Measurements from ENCODE around the gene RASSF6. TPM values are rescaled to one million over a fixed set of nuclear protein-coding genes. Genes with fewer than 3 reads are reported as not detected.
A peak's percentile ranks its signal among the peaks of the same experiment; 100 is the strongest.
"Not testable (repeated sequence)": the region's sequence is repeated elsewhere in the genome, so short reads cannot be mapped to it uniquely, and the experiment has no call there.

The RASSF6 gene
- total and polyA plus RNA-seq, 11 donors: 0.11 TPM; not detected in 10

DNA sequence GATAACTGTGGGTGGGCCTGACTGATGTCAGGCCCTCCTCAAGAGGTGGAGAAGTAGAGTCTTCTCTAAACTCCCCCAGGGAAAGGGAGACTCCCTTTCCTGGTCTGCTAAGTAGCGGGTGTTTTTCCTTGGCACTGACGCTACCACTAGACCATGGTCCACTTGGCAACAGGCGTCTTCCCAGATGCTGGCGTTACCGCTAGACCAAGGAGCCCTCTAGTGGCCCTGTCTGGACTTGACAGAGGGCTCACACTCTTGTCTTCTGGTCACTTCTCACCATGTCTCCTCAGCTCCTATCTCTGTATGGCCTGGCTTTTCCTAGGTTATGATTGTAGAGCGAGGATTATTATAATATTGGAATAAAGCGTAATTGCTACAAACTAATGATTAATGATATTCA lies 45.7 kb upstream of the RASSF6 start:
- DNase-seq, H3K4me1 ChIP-seq, H3K27ac ChIP-seq, H3K36me3 ChIP-seq, ATAC-seq, H3K27me3 ChIP-seq, H3K4me3 ChIP-seq, H3K9me3 ChIP-seq: not testable (repeated sequence)
- TF ChIP-seq, protein P1, sequence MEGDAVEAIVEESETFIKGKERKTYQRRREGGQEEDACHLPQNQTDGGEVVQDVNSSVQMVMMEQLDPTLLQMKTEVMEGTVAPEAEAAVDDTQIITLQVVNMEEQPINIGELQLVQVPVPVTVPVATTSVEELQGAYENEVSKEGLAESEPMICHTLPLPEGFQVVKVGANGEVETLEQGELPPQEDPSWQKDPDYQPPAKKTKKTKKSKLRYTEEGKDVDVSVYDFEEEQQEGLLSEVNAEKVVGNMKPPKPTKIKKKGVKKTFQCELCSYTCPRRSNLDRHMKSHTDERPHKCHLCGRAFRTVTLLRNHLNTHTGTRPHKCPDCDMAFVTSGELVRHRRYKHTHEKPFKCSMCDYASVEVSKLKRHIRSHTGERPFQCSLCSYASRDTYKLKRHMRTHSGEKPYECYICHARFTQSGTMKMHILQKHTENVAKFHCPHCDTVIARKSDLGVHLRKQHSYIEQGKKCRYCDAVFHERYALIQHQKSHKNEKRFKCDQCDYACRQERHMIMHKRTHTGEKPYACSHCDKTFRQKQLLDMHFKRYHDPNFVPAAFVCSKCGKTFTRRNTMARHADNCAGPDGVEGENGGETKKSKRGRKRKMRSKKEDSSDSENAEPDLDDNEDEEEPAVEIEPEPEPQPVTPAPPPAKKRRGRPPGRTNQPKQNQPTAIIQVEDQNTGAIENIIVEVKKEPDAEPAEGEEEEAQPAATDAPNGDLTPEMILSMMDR (IDR thresholded peaks at IDR 0.05): peak in 1 of 12 donors; percentile 16
- intact Hi-C loops (cut with DNase I): loop anchor here in 5 of 10 donors (5.0 to 10.0 kb wide), 3 partner anchors 199 to 466 kb away; partner anchors contain the start of gene CXCL1 (in 1 of the 5)
- 89 to 98% (median 92%) methylated on average over 7 of the region's 7 CpGs for WGBS, 4 donors

DNA sequence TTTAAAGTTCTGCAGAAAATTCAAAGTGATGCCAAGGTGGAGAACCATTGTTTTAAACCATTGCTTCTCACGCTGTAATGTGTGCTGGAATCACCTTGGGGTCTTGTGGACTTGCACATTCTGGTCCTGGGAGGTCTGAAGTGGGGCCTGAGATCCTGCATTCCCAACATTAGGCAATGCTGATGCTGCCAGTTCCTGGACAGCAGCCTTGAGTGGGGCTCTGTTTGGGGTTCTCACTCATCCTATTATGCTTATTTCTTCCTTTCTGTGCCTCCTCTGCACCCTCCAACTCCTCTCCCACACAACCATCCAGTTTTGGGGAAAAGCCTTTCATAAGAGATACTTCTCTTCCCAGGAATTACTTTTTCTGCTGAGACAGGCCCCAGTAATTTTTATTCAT lies 44.2 kb upstream of the RASSF6 start:
- WGBS, 4 donors: 88 to 92% (median 89%) methylated on average over 1 of the region's 1 CpG
- Histone ChIP-seq H3K4me1 (no peaks in the 10 kb centered on the region), H3K27me3 (no peaks in the 10 kb centered on the region), H3K4me3 (no peak overlapping the region), H3K27ac (no peak overlapping the region), H3K36me3 (no peaks in the 10 kb centered on the region), H3K9me3 (no peaks in the 10 kb centered on the region)
- ATAC-seq: no peak
- intact Hi-C loops (cut with DNase I): loop anchor here in 9 of 10 donors (5.0 to 10.0 kb wide), 9 partner anchors 63 to 473 kb away; partner anchors contain the start of gene CXCL1 (in 1 of the 9)
- TF ChIP-seq, protein P1 (IDR thresholded peaks at IDR 0.05): no peak
- TF ChIP-seq POLR2A (IDR thresholded peaks at IDR 0.05): no peak
- no peak for DNase-seq

DNA sequence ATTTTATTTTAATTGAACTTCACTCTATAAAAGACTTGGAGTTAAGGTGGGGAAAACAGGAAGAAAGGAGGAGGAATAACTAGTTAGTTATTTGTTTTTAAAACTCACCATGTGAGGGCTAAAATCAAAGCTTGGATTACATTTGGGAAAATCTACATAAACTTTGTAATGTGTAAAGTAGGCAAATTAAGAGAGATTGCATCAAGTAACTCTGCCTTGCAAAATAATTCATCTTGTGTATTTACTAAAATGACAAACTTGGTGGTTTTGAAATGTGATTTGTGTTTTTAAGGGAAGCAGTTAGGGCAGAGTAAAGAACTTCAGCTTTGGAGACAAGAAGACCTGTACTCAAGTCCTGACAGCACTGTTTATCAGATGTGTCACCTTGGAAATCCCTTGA lies 43.3 kb upstream of the RASSF6 start:
- H3K36me3 ChIP-seq: no peaks in the 10 kb centered on the region
- H3K9me3 ChIP-seq: no peaks in the 10 kb centered on the region
- intact Hi-C loops (cut with DNase I): loop anchor here in 9 of 10 donors (2.0 to 10.0 kb wide), 11 partner anchors 64 to 474 kb away; partner anchors contain the start of gene CXCL1 (in 1 of the 9)
- no peak overlapping the region for H3K27ac ChIP-seq
- ATAC-seq (no peak), DNase-seq (no peak)
- H3K4me3 ChIP-seq: no peak overlapping the region
- H3K27me3 ChIP-seq: no peaks in the 10 kb centered on the region
- TF ChIP-seq, protein P1 (IDR thresholded peaks at IDR 0.05): no peak
- TF ChIP-seq POLR2A (IDR thresholded peaks at IDR 0.05): no peak
- no peaks in the 10 kb centered on the region for H3K4me1 ChIP-seq

DNA sequence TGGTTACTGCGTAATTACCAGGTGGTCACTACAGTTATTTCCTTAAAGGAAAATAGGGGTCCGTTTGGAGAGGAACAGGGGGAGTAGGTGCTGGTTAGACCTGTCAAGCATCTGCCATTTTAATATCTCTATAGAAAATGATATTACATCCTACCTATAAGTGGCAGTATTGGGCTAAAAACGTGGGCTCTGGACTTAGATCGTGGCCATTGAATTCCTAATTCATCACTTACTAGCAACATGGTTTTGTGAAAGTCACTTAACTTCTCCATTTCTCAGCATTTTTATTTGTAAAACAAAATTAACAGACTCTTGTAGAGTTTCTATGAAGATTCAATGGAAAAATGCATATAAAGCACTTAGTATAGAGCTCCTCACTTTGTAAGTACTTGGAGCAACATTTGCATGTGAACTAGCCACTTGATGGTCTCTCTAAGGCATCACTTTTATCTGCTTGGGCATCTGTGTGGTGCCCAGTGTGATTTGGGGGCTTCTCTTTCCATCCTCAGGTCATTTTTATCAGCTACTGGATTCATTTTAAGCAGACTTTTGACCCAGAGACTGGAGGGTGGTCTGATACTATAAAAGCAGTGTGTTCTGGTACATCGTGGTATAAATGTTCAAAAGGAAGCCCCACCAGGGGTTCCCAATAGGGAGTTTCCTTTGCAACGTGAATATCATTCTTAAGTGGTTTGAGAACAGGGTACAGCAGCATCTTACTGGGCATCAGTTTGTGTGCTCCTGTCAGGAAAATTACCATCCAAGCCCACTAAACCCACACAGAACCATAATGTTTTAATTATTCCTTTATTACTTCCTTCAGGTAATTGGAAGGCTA lies 42.7 kb upstream of the RASSF6 start:
- WGBS, 4 donors: 23 to 34% (median 32%) methylated on average over 6 of the region's 6 CpGs
- H3K27ac ChIP-seq: no peak overlapping the region

More for the DNA sequence above, 42.7 kb upstream of the RASSF6 start:
- Histone ChIP-seq H3K4me1 (no peaks in the 10 kb centered on the region), H3K9me3 (no peaks in the 10 kb centered on the region), H3K36me3 (no peaks in the 10 kb centered on the region), H3K4me3 (no peak overlapping the region), H3K27me3 (no peaks in the 10 kb centered on the region)
- no peak for DNase-seq
- intact Hi-C loops (cut with DNase I): loop anchor here in 9 of 10 donors (2.0 to 10.0 kb wide), 11 partner anchors 64 to 474 kb away; partner anchors contain the start of gene CXCL1 (in 1 of the 9)
- peak in 3 of 4 donors; percentile 51 to 76 (median 61) for ATAC-seq
- no peak for TF ChIP-seq POLR2A (IDR thresholded peaks at IDR 0.05)
- TF ChIP-seq, protein P1 (IDR thresholded peaks at IDR 0.05): peak; percentile 23 to 63 (median 46)

Data from heart left ventricle (tissue), 16 donors.